Measurements from ENCODE around the gene BPIFB1.

BPIFB1 gene

GRCh38 chr20:33299111-33299603, 16.1 kb downstream of the BPIFB1 start:
- peak; percentile 74 for DNase-seq

GRCh38 chr20:33301192-33301930, 18.3 kb downstream of the BPIFB1 start:
- no peak for DNase-seq

DNA sequence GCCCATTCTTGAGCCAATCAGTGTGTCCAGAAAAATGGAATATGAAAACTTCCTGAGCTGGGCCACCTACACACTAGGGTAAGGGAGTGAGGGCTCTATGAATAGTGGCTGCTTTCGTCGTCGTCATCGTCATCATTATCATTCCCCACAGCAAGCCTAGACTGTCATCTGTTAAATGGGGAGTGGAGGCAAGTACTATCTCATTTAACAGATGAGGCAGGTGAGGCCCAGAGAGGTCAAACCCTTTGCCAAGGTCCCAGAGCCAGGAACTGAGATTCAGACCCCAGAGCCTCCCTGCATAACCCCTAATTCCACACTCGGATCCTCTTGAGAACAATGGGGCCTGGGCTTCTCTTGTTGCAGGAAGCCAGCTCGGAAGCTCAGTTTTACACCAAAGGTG, 20.6 kb downstream of the BPIFB1 start:
- no peak for DNase-seq

GRCh38 chr20:33304046-33304445, 21.0 kb downstream of the BPIFB1 start:
- DNase-seq: no peak

DNA sequence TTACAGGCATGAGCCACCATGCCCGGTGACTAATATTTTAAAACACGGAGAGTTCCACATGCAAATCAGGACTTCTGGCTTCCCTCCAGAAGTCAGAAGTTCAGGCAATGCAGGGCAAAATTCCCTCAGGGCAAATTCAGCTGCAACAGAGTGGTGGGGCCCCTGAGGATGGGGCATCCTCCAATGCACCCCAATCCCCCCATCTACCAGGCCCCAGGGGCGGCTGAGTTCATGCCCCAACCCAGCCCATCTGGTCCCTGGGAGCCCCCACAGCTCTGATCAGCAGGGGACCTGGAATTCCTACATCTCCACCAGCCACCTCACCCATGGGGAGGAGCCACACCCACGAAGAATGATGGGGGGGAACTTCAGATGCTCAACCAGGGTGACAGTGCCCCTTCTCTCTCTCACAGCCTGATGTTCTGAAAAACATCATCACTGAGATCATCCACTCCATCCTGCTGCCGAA, 22.6 kb downstream of the BPIFB1 start:
- peak; percentile 30 for DNase-seq

GRCh38 chr20:33306228-33306627, 23.2 kb downstream of the BPIFB1 start:
- DNase-seq: no peak

- no peak for DNase-seq
These were observed 23.8 kb downstream of the BPIFB1 start for GRCh38 chr20:33306807-33307206.

GRCh38 chr20:33308668-33309067, 25.7 kb downstream of the BPIFB1 start:
- no peak for DNase-seq

DNA sequence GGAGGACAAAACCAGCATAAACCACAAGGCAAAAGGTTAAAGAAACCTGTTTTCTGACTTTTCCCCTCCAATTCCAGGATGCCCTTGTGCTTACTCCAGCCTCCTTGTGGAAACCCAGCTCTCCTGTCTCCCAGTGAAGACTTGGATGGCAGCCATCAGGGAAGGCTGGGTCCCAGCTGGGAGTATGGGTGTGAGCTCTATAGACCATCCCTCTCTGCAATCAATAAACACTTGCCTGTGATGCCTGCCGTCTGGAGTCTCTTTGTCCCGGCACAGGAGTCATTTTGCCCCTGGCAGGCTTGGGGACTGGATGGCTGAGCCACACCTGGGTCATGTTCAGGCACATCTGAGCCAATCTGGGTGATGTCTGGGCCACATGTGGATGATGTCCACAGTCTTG, 26.6 kb downstream of the BPIFB1 start:
- DNase-seq: no peak

DNA sequence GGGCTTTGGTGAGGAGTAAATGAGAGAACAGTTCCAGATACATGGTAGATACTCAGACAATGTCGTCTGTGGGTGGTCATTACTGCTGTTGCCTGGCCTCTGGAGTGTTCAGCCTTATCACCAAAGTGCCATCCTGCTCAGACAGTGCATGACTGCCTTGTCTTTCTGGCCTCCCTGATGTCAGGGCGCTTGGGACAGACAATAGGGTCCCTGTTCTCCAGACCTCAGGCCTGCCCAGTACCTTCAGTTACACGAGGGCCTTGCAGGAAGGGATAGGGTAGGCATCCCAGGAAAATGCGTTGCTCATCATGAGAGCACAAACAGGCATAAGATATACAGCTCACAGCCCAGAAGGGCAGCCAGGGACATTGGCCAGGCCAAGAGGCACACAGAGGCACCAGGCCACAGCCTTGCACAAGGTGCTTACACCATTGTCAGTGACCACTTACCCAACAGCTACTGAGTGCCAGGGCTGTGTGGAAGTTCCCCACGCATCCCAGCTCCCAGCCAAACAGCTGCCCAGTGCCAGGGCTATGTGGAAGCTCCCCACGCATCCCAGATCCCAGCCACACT, 27.4 kb downstream of the BPIFB1 start:
- no peak for DNase-seq

DNA sequence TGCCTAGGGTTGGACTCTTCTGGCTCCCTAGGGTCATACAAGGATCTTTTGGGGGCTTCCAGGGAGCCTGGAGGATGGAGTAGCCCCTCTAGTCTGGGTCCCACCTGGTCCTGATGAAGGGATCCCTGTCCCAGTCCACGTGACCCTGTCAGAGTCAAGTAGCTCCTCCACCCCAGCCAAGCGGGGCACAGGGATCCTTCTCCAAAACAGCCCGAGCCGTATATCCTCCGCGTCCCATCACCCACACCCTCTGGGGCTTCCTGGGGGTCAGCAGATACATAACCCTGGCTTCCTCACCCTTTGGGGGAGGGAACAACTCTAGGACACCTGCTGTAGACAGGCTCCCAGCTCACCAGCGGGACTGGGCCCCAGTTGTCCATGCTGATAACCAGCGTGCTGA, 28.0 kb downstream of the BPIFB1 start:
- DNase-seq: no peak

DNA sequence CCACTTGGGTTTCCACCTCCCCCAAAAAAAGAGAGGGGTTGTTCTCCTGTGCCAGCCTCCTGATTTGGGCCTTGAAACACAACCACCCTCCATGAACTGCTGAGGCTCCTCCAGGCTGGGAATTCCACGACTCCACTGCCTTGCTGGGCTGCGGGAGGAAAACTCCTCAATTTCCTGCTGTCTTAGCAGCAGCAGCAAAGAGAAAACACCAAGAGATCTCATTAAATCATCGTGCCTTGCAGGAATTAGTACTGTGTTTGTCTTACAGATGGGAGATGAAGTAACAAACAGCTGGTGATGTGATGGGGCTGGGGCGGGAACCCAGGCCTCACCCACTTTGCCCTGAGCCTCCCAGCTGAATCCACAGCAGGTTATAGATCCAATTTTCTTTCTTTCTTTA, 29.0 kb downstream of the BPIFB1 start:
- no peak for DNase-seq

DNA sequence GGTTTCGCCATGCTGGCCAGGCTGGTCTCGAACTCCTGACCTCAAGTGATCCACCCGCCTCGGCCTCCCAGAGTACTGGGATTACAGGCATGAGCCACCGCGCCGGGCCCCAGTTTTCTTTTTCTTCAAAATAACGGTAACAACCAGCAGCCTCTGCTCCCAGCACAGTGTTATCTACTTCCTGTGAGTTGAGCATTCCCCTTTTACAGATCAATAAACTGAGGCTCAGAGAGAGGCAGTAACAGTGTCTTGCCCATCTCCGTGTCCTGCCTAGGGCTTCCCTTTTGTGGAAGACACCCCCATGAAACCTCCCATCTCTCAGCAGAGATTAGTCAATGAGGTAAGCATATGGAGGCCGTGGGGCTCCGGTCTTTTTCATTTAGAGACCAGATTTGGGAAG, 29.6 kb downstream of the BPIFB1 start:
- no peak for DNase-seq

DNA sequence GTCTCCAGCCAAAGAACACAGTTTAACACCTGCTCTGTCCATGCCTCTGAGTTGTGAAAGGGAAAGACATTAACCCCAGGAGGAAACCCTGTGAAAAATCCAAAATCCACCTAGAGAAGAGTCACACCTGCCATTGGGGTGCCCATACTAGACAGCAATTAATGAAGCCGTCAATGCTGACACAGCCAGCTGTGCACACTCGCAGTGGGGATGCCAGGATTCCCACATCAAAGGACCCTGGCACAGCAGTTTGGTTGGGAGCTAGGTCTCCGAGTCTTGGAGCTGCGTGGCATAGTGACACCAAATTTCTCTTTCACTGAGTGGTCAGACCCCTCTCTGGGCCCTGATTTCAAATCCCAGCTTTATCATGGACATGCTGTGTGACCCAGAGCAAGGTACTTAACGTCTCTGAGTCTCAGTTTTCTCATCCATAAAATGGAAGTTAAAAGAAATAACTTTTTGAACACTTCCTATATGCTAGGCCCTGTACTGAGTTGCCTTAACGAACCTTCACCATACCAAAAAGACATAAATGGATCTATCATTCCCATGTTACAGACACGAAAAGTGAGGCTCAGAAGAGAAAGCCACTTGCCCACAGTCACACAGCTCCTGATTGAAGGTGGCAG, 30.8 kb downstream of the BPIFB1 start:
- no peak for DNase-seq

GRCh38 chr20:33316343-33316742, 33.3 kb downstream of the BPIFB1 start:
- no peak for DNase-seq

- no peak for DNase-seq
These were observed 33.9 kb downstream of the BPIFB1 start for GRCh38 chr20:33316958-33317357.

GRCh38 chr20:33317424-33318095, 34.5 kb downstream of the BPIFB1 start:
- no peak for DNase-seq

DNA sequence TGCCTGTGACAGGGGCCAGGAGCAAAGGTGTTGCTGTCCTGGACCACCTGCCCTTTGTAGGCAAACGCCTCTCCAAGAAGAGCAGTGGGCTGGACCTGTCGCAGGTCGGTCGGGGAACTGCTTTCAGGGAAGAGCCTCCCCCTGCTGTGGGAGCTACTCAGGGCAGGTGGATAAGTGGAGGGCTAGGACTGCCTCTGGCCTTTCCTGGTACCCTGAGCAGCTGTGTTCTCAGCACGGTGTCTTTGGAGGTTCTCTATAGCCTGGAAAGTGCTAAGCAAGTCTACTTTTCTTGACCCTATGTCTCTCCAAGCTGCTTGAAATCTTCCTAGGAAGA, 35.0 kb downstream of the BPIFB1 start:
- DNase-seq: no peak

DNA sequence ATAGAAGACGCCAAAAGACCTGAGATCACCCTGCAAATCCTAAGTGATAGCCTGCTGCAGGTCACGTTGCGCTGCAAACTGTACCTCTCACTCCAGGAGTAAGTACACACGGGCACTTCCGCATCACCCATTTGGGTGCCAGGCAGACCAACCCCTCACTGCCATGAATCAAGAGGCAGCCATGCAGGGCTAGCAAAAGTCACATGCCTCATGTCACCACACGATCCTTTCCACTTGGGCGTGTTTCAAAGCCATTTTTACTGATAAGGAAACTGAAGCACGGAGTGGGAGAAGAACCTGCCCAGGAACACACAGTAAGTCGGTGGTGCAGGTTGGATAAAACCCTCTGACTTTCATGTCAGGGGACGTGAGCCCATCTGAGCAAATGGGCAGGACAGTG, 37.0 kb downstream of the BPIFB1 start:
- DNase-seq: no peak

DNA sequence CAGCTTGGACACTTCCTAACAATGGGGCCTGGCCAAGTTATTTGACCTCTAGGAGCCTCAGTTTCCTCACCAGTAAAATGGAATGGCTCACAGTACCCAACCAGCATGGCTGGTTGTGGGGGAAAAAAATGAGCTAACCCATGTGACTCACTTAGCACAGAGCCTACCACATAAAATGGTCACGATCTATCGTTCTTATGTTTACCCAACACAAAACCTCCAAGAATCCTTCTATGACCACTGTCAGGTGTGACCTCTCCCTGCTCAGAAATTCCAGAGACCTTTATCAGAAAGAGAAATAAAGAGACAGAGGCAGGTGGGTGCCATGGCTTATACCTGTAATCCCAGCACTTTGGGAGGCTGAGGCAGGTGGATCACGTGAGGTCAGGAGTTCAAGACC, 39.4 kb downstream of the BPIFB1 start:
- DNase-seq: no peak

DNA sequence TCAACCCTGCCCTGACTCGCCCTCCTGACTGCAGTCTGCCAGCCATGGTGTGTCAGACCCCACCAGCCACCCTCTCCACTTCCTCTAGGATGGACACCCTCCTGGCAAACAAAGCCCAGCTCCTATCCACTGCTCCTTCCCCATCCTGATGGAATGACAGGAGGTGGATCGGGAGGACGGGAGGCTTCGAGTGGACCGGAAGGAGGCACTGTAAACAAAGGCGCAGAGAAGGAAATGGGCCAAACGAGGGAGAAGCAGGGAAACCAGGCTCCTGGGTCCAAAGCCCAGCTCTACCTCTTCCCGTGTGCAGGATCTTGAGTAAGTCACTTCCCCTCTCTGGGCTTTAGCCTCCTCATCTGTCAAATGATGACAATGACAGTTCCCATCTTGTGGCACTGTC, 40.2 kb downstream of the BPIFB1 start:
- DNase-seq: no peak

- DNase-seq: no peak
These were observed 42.3 kb downstream of the BPIFB1 start for GRCh38 chr20:33325350-33325749.
